HTERT RPE-1 (cell line): ENCODE measurements around the gene SLC8A3.

Experiments used
- in situ Hi-C: fragments of 300-500 bp; cut with MboI; formaldehyde crosslinking; loops from 4 replicates; pipeline ENCODE4 v1.14.3; 2020; ENCODE audit warnings: low sequenced_read_pairs

SLC8A3 gene

GRCh38 chr14:70029296-70030132 is 159.2 kb downstream of the SLC8A3 start:
- in situ Hi-C loops: no loop called here

GRCh38 chr14:70027785-70028428 is 160.8 kb downstream of the SLC8A3 start:
- in situ Hi-C loops: no loop called here

GRCh38 chr14:70023871-70024270 is 164.9 kb downstream of the SLC8A3 start:
- in situ Hi-C loops: no loop called here

GRCh38 chr14:70022771-70023445 is 165.8 kb downstream of the SLC8A3 start:
- in situ Hi-C loops: no loop called here

GRCh38 chr14:70021548-70022220 is 167.1 kb downstream of the SLC8A3 start:
- in situ Hi-C loops: no loop called here

GRCh38 chr14:70020352-70021170 is 168.2 kb downstream of the SLC8A3 start:
- in situ Hi-C loops: no loop called here

- in situ Hi-C loops: no loop called here
Measured at GRCh38 chr14:70019695-70020094, 169.1 kb downstream of the SLC8A3 start.

GRCh38 chr14:70018713-70019211 is 170.0 kb downstream of the SLC8A3 start:
- in situ Hi-C loops: no loop called here

- in situ Hi-C loops: no loop called here
Measured at GRCh38 chr14:70018230-70018629, 170.5 kb downstream of the SLC8A3 start.

GRCh38 chr14:70014406-70015095 is 174.2 kb downstream of the SLC8A3 start:
- in situ Hi-C loops: no loop called here

- in situ Hi-C loops: no loop called here
Measured at GRCh38 chr14:70013271-70013873, 175.4 kb downstream of the SLC8A3 start.

GRCh38 chr14:70011708-70012107 is 177.0 kb downstream of the SLC8A3 start:
- in situ Hi-C loops: no loop called here

GRCh38 chr14:70011098-70011497 is 177.7 kb downstream of the SLC8A3 start:
- in situ Hi-C loops: no loop called here

GRCh38 chr14:70009961-70010360 is 178.8 kb downstream of the SLC8A3 start:
- in situ Hi-C loops: no loop called here

- in situ Hi-C loops: no loop called here
Measured at GRCh38 chr14:70008284-70009262, 180.2 kb downstream of the SLC8A3 start.

- in situ Hi-C loops: no loop called here
Measured at GRCh38 chr14:70006699-70007098, 182.1 kb downstream of the SLC8A3 start.

GRCh38 chr14:70005281-70005805 is 183.4 kb downstream of the SLC8A3 start:
- in situ Hi-C loops: no loop called here

GRCh38 chr14:70004791-70005190 is 184.0 kb downstream of the SLC8A3 start:
- in situ Hi-C loops: no loop called here
